Ammon's horn (tissue), 1 donor: ENCODE data around the gene PEF1.

ENCODE experiments used
- DNase-seq: peaks from one replicate; pipeline ENCODE4 v3.0.0-alpha.2; 2016; ENCODE audit warnings: low spot score

PEF1 gene

GRCh38 chr1:31584869-31585735, 59.6 kb downstream of the PEF1 start:
- no peak for DNase-seq

GRCh38 chr1:31583995-31584868, 60.4 kb downstream of the PEF1 start:
- peak; percentile 37 for DNase-seq

GRCh38 chr1:31583082-31583994, 61.3 kb downstream of the PEF1 start:
- DNase-seq, result no peak

- DNase-seq, result no peak
These were observed 62.6 kb downstream of the PEF1 start for GRCh38 chr1:31581821-31582810.

GRCh38 chr1:31580891-31581603, 63.6 kb downstream of the PEF1 start:
- no peak for DNase-seq

- DNase-seq, result no peak
These were observed 64.2 kb downstream of the PEF1 start for GRCh38 chr1:31580513-31580870.
